NT2/D1 (cell line): ENCODE data around the gene CDC42SE2.

Experiments
- SUZ12 ChIP-seq: IDR thresholded peaks from 2 replicates; pipeline ENCODE4 v1.6.1; 2011; ENCODE audit not compliant: insufficient read length, insufficient read depth; ENCODE audit errors: extremely low read depth
- YY1 ChIP-seq: IDR thresholded peaks from 2 replicates; pipeline ENCODE4 v1.6.1; 2011; ENCODE audit not compliant: insufficient read length, insufficient read depth
- ZNF274 ChIP-seq: IDR thresholded peaks from 2 replicates; pipeline ENCODE4 v1.6.1; 2011; ENCODE audit warnings: mild to moderate bottlenecking, low read depth, low read length

DNA sequence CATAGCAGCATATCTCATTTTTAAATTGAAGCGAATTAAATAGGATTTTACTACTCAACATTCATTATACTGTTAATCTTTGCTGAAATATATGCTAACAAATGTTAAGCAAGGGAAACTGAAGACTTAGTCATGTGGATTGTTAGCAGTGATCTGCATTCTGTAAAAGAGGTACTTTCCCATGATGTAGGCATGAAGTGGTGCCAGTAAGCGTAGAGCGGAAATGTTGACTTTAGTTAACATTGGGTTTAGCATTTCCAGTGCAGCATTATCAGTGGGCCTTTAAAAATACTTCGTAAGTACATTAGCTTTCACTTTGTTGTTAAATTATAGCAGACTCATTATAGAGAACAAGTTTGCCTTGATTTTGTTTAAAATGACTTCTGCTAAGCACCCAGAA lies 130.3 kb downstream of the CDC42SE2 start:
- TF ChIP-seq YY1, result no peak
- no peak for TF ChIP-seq SUZ12
- TF ChIP-seq ZNF274, result no peak
